ENCODE data around the gene CAP1.

The CAP1 gene

DNA sequence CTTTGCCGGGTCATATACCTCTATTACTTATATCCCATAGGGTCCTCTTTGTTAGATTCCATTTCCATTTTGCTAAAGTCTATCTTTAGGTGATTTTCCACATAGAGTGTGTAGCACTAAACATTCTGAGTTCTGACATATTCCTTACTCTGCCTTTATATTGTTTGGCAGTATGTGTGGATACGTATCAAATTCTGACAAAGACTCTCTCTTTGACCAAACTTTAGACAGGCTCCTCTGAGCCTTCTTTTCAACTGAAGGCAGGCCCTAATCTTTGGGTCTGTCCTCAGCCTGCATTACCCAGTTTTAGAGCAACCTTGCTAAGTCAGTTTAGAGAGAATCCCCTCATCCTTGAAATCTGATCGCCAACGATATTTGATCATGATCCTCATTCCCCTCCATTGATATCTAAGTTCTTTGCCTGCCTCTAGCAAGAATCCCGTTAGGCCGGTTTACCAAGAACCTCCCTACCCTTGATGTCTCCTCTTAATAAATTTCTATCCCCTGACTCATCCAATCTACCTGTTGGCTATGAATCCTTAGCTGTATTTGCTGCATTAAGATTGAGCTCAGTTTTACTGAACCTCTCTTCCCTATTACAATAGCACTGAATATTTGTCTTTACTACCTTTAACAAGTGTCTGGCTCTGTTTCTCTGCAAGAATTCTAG lies 66.9 kb downstream of the CAP1 start:
- Mint-ChIP-seq H3K27ac (no peak overlapping the region), H3K27me3 (ENCODE audit: low read depth) (peaks cover 15% of the 10 kb centered on the region), H3K4me1 (ENCODE audit: low read depth) (peaks cover 2% of the 10 kb centered on the region), H3K9me3 (peaks cover 38% of the 10 kb centered on the region), H3K36me3 (ENCODE audit: low read depth) (peaks cover 5% of the 10 kb centered on the region), H3K4me3 (no peak overlapping the region)
- no peak for DNase-seq (ENCODE audit: low spot score)

DNA sequence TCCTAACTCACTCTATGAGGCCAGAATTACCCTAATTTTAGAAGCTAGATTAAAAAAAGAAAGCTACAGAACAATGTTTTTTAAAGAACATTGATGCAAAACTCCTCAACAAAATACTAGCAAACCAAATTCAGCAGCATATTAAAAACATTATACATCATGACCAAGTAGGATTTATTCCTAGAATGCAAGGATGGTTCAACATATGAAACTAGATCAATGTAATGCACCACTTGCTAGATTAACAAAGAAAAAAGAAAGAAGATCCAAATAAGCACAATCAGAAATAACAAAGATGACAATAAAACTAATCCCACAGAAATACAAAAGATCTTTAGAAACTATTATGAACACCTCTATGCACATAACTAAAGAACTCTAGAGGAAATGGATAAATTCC lies 69.9 kb downstream of the CAP1 start:
- peaks cover 18% of the 10 kb centered on the region for H3K27me3 Mint-ChIP-seq (ENCODE audit: low read depth)
- H3K36me3 Mint-ChIP-seq (ENCODE audit: low read depth), result peaks cover 5% of the 10 kb centered on the region
- H3K4me3 Mint-ChIP-seq, result no peak overlapping the region

DNA sequence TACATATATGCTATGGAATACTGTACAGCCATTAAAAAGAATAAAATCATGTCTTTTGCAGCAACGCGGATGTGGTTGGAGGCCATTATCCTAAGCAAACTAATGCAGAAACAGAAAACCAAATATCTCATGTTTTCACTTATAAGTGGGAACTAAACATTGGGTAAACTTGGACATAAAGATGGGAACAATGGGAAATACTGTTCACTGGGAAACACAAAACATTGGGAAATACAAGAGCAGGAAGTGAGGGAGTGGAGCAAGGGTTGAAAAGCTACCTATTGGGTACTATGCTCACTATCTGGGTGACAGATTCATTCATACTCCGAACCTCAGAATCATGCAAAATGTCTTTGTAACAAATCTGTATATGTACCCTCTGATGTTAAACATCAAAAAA lies 73.9 kb downstream of the CAP1 start:
- Mint-ChIP-seq H3K27me3 (ENCODE audit: low read depth) (peaks cover 27% of the 10 kb centered on the region), H3K4me3 (no peak overlapping the region), H3K4me1 (ENCODE audit: low read depth) (no peaks in the 10 kb centered on the region), H3K9me3 (peaks cover 32% of the 10 kb centered on the region), H3K36me3 (ENCODE audit: low read depth) (peaks cover 5% of the 10 kb centered on the region), H3K27ac (no peak overlapping the region)
- no peak for DNase-seq (ENCODE audit: low spot score)

More for the DNA sequence above, 69.9 kb downstream of the CAP1 start:
- no peak for DNase-seq (ENCODE audit: low spot score)
- H3K9me3 Mint-ChIP-seq, result peaks cover 39% of the 10 kb centered on the region
- no peaks in the 10 kb centered on the region for H3K4me1 Mint-ChIP-seq (ENCODE audit: low read depth)
- no peak overlapping the region for H3K27ac Mint-ChIP-seq

DNA sequence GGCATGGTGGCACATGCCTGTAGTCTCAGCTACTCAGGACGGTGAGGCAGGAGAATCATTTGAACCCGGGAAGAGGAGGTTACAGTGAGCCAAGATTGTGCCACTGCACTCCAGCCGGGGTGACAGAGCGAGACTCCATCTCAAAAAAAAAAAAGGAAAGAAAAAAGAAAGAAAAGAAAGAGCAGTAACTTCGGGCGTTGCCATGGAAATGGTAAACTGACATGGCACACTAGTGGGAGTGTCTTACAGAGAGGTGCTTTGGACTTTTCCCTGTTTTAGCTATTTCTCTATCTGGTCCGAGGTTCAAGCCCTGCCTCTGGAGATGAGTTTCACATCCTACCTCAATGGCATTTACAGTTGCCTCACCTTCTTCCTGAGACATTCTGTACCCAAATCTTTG lies 79.6 kb downstream of the CAP1 start:
- no peaks in the 10 kb centered on the region for H3K9me3 Mint-ChIP-seq
- no peak for DNase-seq (ENCODE audit: low spot score)
- no peak overlapping the region for H3K27ac Mint-ChIP-seq
- peaks cover 31% of the 10 kb centered on the region for H3K27me3 Mint-ChIP-seq (ENCODE audit: low read depth)
- H3K4me1 Mint-ChIP-seq (ENCODE audit: low read depth), result no peaks in the 10 kb centered on the region
- H3K4me3 Mint-ChIP-seq, result no peak overlapping the region
- no peaks in the 10 kb centered on the region for H3K36me3 Mint-ChIP-seq (ENCODE audit: low read depth)

Data from T-helper 2 cell treated with Interferon-gamma antibody and Interleukin-4, amounts not matched to agents 5 μg/mL and 100 μg/mL, for 36 hours (primary cell).